Measurements from ENCODE around the gene ACAD11. TPM values are rescaled to one million over a fixed set of nuclear protein-coding genes. Genes with fewer than 3 reads are reported as not detected.

ACAD11 gene
- total and polyA plus RNA-seq, 2 experiments from 2014 or later = 15.6 to 17.3 TPM

GRCh38 chr3:132690040-132690439 is 30.4 kb upstream of the ACAD11 start:
- DNase-seq = no peak
- Histone ChIP-seq H3K9me2 (ENCODE audit: insufficient read depth) (no peaks in the 10 kb centered on the region), H3K36me3 (ENCODE audit: low read depth) (peaks cover 83% of the 10 kb centered on the region), H3K4me1 (ENCODE audit: insufficient read depth) (no peaks in the 10 kb centered on the region), H3K4me2 (ENCODE audit: unreplicated experiment) (no peak overlapping the region), H3K27me3 (replicated peaks; ENCODE audit: insufficient read depth) (no peaks in the 10 kb centered on the region), H3K79me2 (ENCODE audit: insufficient read depth) (no peaks in the 10 kb centered on the region), H2AFZ (no peak overlapping the region), H3K4me3 (no peak overlapping the region), H3F3A (ENCODE audit: insufficient read depth) (0 out of 2 replicates have a peak, but pooled peaks cover 3% of the 10 kb centered on the region), H4K20me1 (ENCODE audit: insufficient read depth) (no peaks in the 10 kb centered on the region), H3K27ac (no peak overlapping the region), H3K9me3 (ENCODE audit: low read depth) (no peaks in the 10 kb centered on the region), H3K9ac (no peak overlapping the region)
- no peak for TF ChIP-seq EZH2phosphoT487 (IDR thresholded peaks at IDR 0.05; ENCODE audit: insufficient read depth, low read depth)
- TF ChIP-seq EZH2 (IDR thresholded peaks at IDR 0.05; ENCODE audit: insufficient read depth, poor library complexity, severe bottlenecking) = no peak
- in situ Hi-C loops (cut with MboI) = no loop called here
- 98% methylated on average over 4 of the region's 4 CpGs for WGBS, 2 experiments (ENCODE audit: low coverage in 1 of 2, low lambda C conversion rate in 2 of 2, missing lambda C conversion rate in 2 of 2)

GRCh38 chr3:132682201-132682600 is 22.6 kb upstream of the ACAD11 start:
- Histone ChIP-seq H3K9me2 (ENCODE audit: insufficient read depth) (no peaks in the 10 kb centered on the region), H3F3A (ENCODE audit: insufficient read depth) (peaks cover 38% of the 10 kb centered on the region), H2AFZ (no peak overlapping the region), H3K9me3 (ENCODE audit: low read depth) (no peaks in the 10 kb centered on the region), H3K4me2 (ENCODE audit: unreplicated experiment) (no peak overlapping the region), H3K27ac (no peak overlapping the region), H3K4me3 (no peak overlapping the region), H4K20me1 (ENCODE audit: insufficient read depth) (no peaks in the 10 kb centered on the region), H3K4me1 (ENCODE audit: insufficient read depth) (no peaks in the 10 kb centered on the region), H3K36me3 (ENCODE audit: low read depth) (peaks cover 82% of the 10 kb centered on the region), H3K79me2 (ENCODE audit: insufficient read depth) (no peaks in the 10 kb centered on the region), H3K9ac (no peak overlapping the region), H3K27me3 (replicated peaks; ENCODE audit: insufficient read depth) (no peaks in the 10 kb centered on the region)
- DNase-seq = no peak
- in situ Hi-C loops (cut with MboI) = no loop called here
- TF ChIP-seq EZH2 (IDR thresholded peaks at IDR 0.05; ENCODE audit: insufficient read depth, poor library complexity, severe bottlenecking) (no peak), EZH2phosphoT487 (IDR thresholded peaks at IDR 0.05; ENCODE audit: insufficient read depth, low read depth) (no peak)

- no peaks in the 10 kb centered on the region for H3K27me3 ChIP-seq (replicated peaks; ENCODE audit: insufficient read depth)
- H3K36me3 ChIP-seq (ENCODE audit: low read depth) = peaks cover 83% of the 10 kb centered on the region
- H3K9me2 ChIP-seq (ENCODE audit: insufficient read depth) = no peaks in the 10 kb centered on the region
- no peak overlapping the region for H3K27ac ChIP-seq
- H3F3A ChIP-seq (ENCODE audit: insufficient read depth) = peaks cover 43% of the 10 kb centered on the region
- no peak for DNase-seq
- TF ChIP-seq EZH2phosphoT487 (IDR thresholded peaks at IDR 0.05; ENCODE audit: insufficient read depth, low read depth) (no peak), EZH2 (IDR thresholded peaks at IDR 0.05; ENCODE audit: insufficient read depth, poor library complexity, severe bottlenecking) (no peak)
- in situ Hi-C loops (cut with MboI) = no loop called here
- H3K9me3 ChIP-seq (ENCODE audit: low read depth) = no peaks in the 10 kb centered on the region
- H3K79me2 ChIP-seq (ENCODE audit: insufficient read depth) = no peaks in the 10 kb centered on the region
- H3K9ac ChIP-seq = no peak overlapping the region
- no peaks in the 10 kb centered on the region for H4K20me1 ChIP-seq (ENCODE audit: insufficient read depth)
- no peak overlapping the region for H2AFZ ChIP-seq
- H3K4me3 ChIP-seq = no peak overlapping the region
- H3K4me1 ChIP-seq (ENCODE audit: insufficient read depth) = no peaks in the 10 kb centered on the region
- H3K4me2 ChIP-seq (ENCODE audit: unreplicated experiment) = no peak overlapping the region
- WGBS, 2 experiments (ENCODE audit: low coverage in 1 of 2, low lambda C conversion rate in 2 of 2, missing lambda C conversion rate in 2 of 2) = 97 to 98% methylated on average over 3 of the region's 3 CpGs
Measured at GRCh38 chr3:132681421-132681820, 21.8 kb upstream of the ACAD11 start.

GRCh38 chr3:132679911-132680310 is 20.3 kb upstream of the ACAD11 start:
- Histone ChIP-seq H3K36me3 (ENCODE audit: low read depth) (peaks cover 89% of the 10 kb centered on the region), H3K27me3 (replicated peaks; ENCODE audit: insufficient read depth) (no peaks in the 10 kb centered on the region)

GRCh38 chr3:132675408-132675807 is 15.8 kb upstream of the ACAD11 start:
- Histone ChIP-seq H3K36me3 (ENCODE audit: low read depth) (peaks cover 86% of the 10 kb centered on the region), H3K4me3 (no peak overlapping the region), H3K4me1 (ENCODE audit: insufficient read depth) (no peaks in the 10 kb centered on the region), H3F3A (ENCODE audit: insufficient read depth) (peaks cover 23% of the 10 kb centered on the region; the same call in 1 of the 2 replicates), H3K9ac (no peak overlapping the region), H3K79me2 (ENCODE audit: insufficient read depth) (peaks cover 11% of the 10 kb centered on the region; the same call in 1 of the 2 replicates), H3K4me2 (ENCODE audit: unreplicated experiment) (no peak overlapping the region), H3K9me2 (ENCODE audit: insufficient read depth) (no peaks in the 10 kb centered on the region), H3K27me3 (replicated peaks; ENCODE audit: insufficient read depth) (no peaks in the 10 kb centered on the region), H4K20me1 (ENCODE audit: insufficient read depth) (no peaks in the 10 kb centered on the region), H3K27ac (no peak overlapping the region), H3K9me3 (ENCODE audit: low read depth) (no peaks in the 10 kb centered on the region), H2AFZ (no peak overlapping the region)
- in situ Hi-C loops (cut with MboI) = no loop called here
- TF ChIP-seq EZH2phosphoT487 (IDR thresholded peaks at IDR 0.05; ENCODE audit: insufficient read depth, low read depth) = no peak
- no peak for TF ChIP-seq EZH2 (IDR thresholded peaks at IDR 0.05; ENCODE audit: insufficient read depth, poor library complexity, severe bottlenecking)
- DNase-seq = no peak

More at GRCh38 chr3:132679911-132680310, 20.3 kb upstream of the ACAD11 start:
- no peak for DNase-seq
- 95 to 96% methylated on average over 5 of the region's 5 CpGs for WGBS, 2 experiments (ENCODE audit: low coverage in 1 of 2, low lambda C conversion rate in 2 of 2, missing lambda C conversion rate in 2 of 2)
- H3K9ac ChIP-seq = no peak overlapping the region
- no peaks in the 10 kb centered on the region for H3K9me2 ChIP-seq (ENCODE audit: insufficient read depth)
- H3K4me2 ChIP-seq (ENCODE audit: unreplicated experiment) = no peak overlapping the region
- no peak overlapping the region for H3K27ac ChIP-seq
- no peak for TF ChIP-seq EZH2phosphoT487 (IDR thresholded peaks at IDR 0.05; ENCODE audit: insufficient read depth, low read depth)
- TF ChIP-seq EZH2 (IDR thresholded peaks at IDR 0.05; ENCODE audit: insufficient read depth, poor library complexity, severe bottlenecking) = no peak
- H4K20me1 ChIP-seq (ENCODE audit: insufficient read depth) = no peaks in the 10 kb centered on the region
- peaks cover 49% of the 10 kb centered on the region for H3F3A ChIP-seq (ENCODE audit: insufficient read depth)
- H3K79me2 ChIP-seq (ENCODE audit: insufficient read depth) = no peaks in the 10 kb centered on the region
- no peaks in the 10 kb centered on the region for H3K4me1 ChIP-seq (ENCODE audit: insufficient read depth)
- no peak overlapping the region for H2AFZ ChIP-seq
- H3K9me3 ChIP-seq (ENCODE audit: low read depth) = no peaks in the 10 kb centered on the region
- in situ Hi-C loops (cut with MboI) = no loop called here
- H3K4me3 ChIP-seq = no peak overlapping the region
